GM08714 (cell line): ENCODE measurements around the gene LSM2.
"Not testable (repeated sequence)": the region's sequence is repeated elsewhere in the genome, so short reads cannot be mapped to it uniquely, and the experiment has no call there.

Experiments
- H3K4me3 ChIP-seq: fragments of 200-500 bp; sonication (Bioruptor generic); 2 replicates; pipeline ENCODE4 v1.5.1; 2014; ENCODE audit warnings: mild to moderate bottlenecking, low read length, inconsistent platforms
- ZNF274 ChIP-seq: IDR thresholded peaks from 2 replicates; pipeline ENCODE4 v1.6.1; 2012; ENCODE audit warnings: mild to moderate bottlenecking, low read depth, low read length

LSM2 gene

DNA sequence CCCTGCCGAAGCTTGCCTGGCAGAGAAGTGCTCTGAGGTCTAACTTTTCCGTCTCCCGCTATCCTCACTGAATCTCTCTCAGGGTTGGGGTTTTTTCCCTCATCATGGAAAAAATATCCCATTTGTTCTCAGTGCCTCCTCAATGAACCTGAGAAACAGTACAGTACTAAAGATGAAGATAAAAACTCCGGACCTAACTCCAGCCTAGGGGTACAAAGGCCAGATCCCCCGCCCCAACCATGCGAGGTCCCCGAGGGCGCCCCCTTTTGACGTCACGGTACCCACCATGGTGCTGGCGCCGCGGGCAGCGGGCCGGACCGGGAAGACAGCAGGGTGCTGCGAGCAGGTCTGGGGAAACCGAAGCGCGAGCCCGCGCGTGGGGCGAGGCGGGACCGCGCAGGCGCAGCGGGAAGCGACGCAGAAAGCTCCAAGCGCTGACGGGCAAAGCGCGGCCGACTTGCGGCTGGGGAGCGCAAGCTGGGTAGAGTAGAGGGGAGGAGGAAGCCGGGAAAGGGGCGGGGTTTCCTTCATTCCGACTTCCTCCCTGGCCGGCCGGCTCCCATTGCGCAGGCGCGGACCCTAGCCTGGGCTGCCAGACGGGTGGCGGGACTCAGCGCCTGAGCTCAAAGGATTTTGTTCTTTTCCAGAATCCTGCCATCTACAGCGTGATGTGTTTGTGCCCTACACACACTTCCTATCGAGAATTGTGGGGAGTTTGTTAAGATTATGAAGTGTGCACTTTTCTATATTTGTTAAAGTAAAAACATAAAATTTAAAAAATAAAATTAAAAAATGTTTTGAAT is at the start of gene LSM2:
TSS of gene LSM2 (minus strand) at position 497 of the 803 bp plus-strand sequence. CDS start at position 288, 209 bp downstream.
- peak within 1 kb of the TSS; percentile 84 for H3K4me3 ChIP-seq
- TF ChIP-seq ZNF274 = no peak

DNA sequence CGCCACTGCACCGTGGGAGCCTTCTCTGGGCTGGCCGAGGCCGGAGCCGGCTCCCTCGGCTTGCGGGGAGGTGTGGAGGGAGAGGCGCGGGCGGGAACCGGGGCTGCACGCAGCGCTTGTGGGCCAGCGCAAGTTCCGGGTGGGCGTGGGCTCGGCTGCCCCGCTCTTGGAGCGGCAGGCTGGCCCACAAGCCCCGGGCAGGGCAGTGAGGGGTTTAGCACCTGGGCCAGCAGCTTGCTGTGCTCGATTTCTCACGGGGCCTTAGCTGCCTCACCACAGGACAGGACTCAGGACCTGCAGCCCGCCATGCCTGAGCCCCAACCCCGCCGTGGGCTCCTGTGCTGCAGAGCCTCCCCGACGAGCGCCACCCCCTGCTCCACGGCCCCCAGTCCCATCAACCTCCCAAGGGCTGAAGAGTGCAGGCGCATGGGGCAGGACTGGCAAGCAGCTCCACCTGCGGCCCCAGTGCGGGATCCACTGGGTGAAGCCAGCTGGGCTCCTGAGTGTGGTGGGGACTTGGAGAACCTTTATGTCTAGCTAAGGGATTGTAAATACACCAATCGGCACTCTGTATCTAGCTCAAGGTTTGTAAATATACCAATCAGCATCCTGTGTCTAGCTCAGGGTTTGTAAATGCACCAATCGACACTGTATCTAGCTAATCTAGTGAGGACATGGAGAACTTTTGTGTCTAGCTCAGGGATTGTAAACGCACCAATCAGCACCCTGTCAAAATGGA is 45.4 kb upstream of the LSM2 start:
- H3K4me3 ChIP-seq = not testable (repeated sequence)

DNA sequence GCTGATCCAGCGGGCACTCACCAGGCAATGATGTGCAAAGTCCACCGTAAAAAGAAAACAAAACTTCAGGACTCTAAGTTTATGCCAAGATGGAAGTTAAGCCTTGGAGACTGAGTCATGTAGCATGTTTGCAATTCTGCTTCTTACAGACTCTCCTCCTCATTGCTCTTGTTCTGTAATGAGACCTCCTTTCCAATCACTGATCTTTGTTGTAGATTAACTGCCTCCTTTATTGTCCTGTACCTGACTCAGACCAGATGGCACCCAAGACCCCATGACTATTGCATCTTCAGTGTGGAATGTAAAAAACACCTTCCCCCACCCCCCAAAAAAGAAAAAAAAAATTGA is 44.7 kb upstream of the LSM2 start:
- TF ChIP-seq ZNF274 = no peak

DNA sequence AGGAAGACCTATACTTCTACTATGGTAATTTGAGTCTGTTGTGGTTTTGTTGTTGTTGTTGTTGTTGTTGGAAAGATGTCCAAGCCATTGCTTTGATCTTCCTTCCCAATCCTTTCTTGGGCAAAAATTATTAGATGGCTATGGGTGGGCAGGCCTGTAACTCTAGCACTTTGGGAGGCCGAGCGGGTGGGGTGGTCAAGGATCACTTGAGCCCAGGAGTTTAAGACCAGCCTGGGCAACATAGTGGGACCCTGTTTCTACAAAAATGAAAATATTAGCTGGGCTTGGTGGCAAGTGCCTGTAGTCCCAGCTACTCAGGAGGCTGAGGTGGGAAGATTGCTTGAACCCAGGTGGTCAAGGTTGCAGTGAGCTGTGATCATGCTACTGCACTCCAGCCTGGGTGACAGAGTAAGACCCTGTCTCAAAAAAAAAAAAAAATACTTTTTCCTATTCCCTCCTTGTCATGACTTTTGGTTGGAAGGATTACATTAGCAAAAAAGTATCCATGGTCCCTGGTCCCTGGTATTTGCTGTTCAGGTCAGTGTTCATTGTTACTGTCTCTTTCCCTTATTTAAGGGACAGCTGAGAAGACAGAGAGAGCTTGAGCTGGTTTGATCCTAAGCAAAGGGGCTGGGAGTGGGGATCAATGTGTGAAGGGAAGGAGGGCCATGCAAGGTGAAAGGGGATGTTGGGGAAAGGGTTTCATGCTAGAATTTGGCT is 44.2 kb upstream of the LSM2 start:
- no peak overlapping the region for H3K4me3 ChIP-seq
- no peak for TF ChIP-seq ZNF274

More for the DNA sequence above, 44.7 kb upstream of the LSM2 start:
- no peak overlapping the region; the same call in 1 of the 2 replicates for H3K4me3 ChIP-seq

DNA sequence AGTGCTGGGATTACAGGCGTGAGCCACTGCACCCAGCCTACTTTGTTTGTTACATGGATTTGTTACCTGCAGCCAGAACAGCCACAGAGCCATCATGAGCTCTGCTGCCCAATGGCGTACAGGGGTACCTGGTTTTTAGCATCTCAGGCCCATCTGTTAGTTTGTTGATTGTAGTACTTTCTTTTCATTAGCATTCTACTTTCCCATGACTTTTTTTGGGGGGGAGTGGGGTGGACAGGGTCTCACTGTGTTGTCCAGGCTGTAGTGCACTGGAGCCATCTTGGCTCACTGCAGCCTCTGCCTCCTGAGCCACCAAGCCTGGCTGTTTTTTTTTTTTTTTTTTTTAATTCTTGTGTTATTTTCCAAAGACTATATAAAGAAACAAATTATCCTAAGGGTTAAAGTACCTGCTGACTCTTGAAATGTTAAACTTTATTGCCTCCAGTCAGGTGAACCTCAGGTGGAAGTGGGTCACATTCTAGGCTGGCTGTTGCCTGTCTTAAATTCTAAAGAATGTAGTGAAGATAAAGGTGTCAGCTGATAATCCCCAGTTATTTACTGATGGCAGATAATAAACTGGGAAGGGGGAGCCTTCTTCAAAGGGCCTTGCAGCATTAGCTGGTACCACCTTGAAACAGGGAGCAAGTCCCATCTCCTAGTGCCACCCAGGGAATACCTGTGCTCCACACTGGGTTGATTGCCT is 40.7 kb upstream of the LSM2 start:
- H3K4me3 ChIP-seq = no peak overlapping the region
- no peak for TF ChIP-seq ZNF274

DNA sequence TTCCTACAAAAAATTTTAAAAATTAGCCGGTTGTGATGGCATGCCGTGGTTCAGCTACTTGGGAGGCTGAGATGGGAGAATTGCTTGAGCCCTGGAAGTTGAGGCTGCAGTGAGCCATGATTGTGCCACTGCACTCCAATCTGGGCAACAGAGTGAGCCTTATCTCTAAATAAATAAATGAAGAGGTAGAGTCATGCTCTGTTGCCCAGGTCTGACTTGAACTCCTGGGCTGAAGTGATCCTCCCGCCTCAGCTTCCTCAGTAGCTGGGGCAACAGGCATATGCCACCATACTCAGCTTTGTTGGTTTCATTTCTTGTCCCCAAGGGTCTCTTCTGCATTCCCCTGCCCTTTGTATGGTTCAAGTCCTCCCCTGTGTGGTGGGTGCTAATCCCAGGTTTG is 37.7 kb upstream of the LSM2 start:
- no peak overlapping the region for H3K4me3 ChIP-seq
- TF ChIP-seq ZNF274 = no peak

DNA sequence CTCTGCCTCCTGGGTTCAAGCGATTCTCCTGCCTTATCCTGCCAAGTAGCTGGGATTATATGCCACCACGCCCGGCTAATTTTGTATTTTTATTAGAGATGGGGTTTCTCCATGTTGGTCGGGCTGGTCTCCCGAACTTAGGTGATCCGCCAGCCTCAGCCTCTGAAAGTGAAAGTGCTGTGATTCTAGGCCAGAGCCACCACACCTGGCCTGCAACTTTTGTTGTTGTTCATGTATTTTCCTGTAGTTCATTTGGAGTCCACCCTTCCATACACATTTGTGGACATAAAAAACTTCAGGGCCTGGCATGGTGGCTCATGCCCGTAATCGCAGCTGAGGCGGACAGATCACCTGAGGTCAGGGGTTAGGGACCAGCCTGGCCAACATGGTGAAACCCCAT is 35.3 kb upstream of the LSM2 start:
- no peak for TF ChIP-seq ZNF274
- H3K4me3 ChIP-seq = no peak overlapping the region

DNA sequence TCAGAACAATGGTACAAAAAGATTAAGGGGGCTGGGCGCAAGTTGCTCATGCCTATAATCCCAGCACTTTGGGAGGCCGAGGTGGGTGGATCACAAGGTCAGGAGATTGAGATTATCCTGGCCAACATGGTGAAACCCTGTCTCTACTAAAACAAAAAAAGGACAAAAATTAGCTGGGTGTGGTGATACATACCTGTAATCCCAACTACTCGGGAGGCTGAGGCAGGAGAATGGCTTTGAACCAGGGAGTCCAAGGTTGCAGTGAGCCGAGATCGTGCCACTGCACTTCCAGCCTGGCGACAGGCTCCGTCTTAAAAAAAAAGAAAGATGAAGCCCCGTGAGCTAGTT is 33.0 kb upstream of the LSM2 start:
- not testable (repeated sequence) for H3K4me3 ChIP-seq

DNA sequence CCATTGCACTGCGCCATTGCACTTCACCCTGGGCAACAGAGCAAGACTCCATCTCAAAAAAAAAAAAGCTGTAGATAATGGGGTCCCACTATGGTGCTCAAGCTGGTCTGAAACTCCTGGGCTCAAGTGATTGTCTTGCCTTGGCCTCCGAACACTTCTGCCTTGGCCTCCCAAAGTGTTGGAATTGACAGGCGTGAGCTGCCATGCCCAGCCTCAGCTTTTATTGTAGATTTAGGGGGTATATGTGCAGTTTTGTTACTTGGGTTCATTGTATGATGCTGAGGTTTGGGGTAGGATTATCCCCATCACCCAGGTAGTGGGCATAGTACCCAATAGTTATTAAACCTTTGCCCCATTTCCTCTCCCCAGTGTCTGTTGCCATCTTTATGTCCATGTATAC is 32.2 kb upstream of the LSM2 start:
- H3K4me3 ChIP-seq = peak overlapping the region; percentile 98; the same call in 1 of the 2 replicates
- TF ChIP-seq ZNF274 = no peak

DNA sequence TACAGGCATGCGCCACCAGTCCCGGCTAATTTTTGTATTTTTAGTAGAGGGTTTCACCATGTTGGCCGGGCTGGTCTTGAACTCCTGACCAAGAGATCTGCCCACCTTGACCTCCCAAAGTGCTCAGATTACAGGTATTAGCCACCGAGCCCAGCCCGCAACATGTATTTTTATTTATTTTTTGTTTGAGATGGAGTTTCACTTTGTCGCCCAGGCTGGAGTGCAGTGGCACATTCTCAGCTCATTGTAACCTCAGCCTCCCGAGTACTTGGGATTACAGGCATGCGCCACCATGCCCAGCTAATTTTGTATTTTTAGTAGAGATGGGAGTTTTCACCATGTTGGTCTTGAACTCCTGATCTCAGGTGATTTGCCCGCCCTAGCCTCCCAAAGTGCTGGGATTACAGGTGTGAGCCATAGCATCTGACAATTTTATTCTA is 31.4 kb upstream of the LSM2 start:
- peak overlapping the region; percentile 98 for H3K4me3 ChIP-seq

DNA sequence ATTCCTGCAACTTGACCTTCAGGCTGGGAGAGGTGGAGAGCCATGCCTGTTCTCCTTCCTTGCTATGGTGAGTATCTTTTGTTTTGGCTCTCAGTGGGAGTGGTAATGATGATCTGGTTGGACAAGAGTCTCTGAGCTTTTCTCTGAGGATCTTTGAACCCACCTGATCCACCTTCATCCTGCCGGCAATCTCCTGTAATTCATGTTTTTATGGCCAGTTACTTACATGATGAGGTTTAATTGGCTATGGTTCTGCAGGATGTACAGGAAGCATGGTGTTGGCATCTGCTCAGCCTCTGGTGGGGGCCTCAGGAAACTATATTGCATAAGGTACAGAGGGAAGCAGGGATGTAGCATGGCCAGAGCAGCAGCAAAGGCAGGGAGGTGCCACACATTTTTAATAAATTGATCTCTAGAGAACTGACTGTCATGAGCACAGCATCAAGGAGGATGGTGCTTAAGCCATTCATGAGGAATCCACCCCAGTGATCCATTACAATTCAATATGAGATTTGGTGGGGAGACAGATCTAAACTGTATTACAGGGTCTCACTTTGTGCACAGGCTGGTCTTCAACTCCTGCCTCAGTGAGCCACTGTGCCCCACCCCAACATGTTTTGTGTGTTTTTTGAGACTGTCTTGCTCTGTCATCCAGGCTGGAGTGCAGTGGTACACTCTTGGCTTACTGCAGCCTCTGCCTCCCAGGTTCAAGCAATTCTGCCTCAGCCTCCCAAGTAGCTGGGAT is 30.8 kb upstream of the LSM2 start:
- no peak for TF ChIP-seq ZNF274
- H3K4me3 ChIP-seq = peak overlapping the region; percentile 98

DNA sequence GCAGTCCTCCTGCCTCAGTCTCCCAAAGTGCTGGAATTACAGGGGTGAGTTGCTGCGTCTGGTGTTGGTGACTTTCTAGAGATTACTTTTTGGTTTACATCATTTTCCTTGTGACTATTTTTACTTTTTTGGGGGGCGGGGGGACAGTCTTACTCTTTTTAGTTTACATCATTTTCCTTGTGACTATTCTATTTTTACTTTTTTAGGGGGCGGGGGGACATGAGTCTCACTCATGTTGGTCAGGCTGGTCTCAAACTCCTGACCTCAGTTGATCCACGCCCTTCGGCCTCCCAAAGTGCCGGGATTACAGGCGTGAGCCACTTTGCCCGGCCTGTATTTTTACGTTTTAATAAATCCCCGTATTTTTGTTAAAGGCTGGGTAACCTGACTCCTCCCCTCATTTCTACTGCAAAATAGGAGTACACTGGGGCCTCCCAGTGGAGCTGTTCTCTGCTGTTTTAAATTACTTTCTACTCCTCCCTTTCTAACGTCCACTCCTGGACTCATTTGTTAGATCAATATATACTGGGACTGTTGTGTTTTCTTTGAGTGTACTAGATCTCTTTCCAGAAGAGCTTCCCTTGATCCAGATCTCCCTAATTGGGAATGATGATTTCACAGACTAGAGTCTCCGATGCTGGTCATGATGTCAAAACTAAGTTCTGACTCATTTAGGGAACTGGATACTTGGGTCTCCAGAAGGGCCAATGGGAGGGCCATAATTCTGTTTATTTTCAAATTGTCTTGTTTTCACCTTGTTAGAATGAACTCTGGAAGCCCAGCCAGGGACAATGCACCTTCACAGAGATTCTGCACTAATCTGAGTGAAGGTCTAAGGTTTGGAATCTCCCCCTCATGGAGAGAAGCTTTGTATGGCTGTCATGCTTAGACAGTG is 30.0 kb upstream of the LSM2 start:
- peak overlapping the region; percentile 98 for H3K4me3 ChIP-seq
- TF ChIP-seq ZNF274 = no peak

DNA sequence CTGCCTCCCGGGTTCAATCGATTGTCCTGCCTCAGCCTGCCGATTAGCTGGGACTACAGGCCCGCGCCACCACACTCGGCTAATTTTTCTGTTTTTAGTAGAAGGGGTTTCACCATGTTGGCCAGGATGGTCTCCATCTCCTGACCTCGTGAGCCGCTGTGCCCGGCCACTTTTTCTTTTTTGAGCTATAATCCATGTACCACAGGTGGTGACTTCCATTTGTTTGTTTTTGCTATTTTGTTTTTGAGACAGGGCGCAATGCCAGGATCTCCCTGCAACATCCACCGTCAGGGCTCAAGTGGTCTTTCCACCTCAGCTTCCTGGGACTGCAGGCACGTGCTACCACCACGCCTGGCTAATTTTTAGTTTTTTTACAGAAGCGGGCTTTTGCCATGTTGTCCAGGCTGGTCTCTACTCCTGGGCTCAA is 29.3 kb upstream of the LSM2 start:
- H3K4me3 ChIP-seq = peak overlapping the region; percentile 98
- no peak for TF ChIP-seq ZNF274
